ENCODE data around the gene TBCK. TPM values are rescaled to one million over a fixed set of nuclear protein-coding genes. Genes with fewer than 3 reads are reported as not detected.

The TBCK gene
- total RNA-seq, 4 donors from 2014 or later: 37.4 to 97.1 (median 48.3) TPM

DNA sequence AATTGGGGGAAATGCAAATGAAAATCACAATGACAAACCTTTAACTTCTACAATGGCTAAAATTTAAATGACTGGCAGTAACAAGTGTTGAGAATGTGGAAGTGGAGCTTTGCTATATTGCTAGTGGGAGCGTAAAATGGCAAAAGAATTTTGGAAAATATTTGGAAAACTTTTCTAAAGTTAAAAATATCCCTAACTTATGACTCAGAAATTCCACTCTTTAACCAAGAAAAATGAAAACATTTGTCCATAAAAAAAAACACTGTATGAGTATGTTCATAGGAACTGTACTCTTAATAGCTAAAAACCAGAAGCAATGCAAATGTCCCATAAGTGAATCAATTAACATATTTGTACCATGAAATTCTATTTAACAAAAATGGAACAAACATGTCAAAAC lies 3.6 kb downstream of the TBCK start:
- intact Hi-C loops (cut with DNase I; ENCODE audit: low total_unique reads): no loop called here
- H3K4me1 ChIP-seq: peaks cover 2 to 4% of the 10 kb centered on the region in 2 donors

DNA sequence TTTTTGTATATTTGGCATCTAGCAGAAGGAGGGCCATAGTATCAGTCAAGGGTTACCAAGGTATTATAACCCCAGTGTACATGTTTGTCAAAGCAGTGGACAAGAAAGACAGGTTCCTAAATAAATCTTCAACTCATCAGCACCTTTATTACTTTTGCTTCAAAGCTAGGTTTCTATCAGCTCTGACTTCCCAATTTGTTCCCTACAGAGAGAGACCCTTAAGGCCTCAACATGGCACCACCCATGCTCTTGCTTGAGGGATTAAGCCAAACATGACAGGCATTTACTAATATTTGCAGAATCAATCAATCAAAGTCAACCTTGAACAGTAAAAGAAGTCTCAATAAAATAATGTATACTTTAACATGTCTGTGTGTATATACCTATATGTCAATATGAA lies 9.4 kb downstream of the TBCK start:
- H3K27me3 ChIP-seq: no peaks in the 10 kb centered on the region
- no peak for TF ChIP-seq POLR2A (IDR thresholded peaks at IDR 0.05)
- TF ChIP-seq, protein P1, sequence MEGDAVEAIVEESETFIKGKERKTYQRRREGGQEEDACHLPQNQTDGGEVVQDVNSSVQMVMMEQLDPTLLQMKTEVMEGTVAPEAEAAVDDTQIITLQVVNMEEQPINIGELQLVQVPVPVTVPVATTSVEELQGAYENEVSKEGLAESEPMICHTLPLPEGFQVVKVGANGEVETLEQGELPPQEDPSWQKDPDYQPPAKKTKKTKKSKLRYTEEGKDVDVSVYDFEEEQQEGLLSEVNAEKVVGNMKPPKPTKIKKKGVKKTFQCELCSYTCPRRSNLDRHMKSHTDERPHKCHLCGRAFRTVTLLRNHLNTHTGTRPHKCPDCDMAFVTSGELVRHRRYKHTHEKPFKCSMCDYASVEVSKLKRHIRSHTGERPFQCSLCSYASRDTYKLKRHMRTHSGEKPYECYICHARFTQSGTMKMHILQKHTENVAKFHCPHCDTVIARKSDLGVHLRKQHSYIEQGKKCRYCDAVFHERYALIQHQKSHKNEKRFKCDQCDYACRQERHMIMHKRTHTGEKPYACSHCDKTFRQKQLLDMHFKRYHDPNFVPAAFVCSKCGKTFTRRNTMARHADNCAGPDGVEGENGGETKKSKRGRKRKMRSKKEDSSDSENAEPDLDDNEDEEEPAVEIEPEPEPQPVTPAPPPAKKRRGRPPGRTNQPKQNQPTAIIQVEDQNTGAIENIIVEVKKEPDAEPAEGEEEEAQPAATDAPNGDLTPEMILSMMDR (IDR thresholded peaks at IDR 0.05): no peak
- H3K4me1 ChIP-seq: no peaks in the 10 kb centered on the region
- no peak overlapping the region for H3K27ac ChIP-seq
- H3K9me3 ChIP-seq: no peaks in the 10 kb centered on the region
- no peaks in the 10 kb centered on the region for H3K36me3 ChIP-seq
- DNase-seq: no peak
- intact Hi-C loops (cut with DNase I; ENCODE audit: low total_unique reads): no loop called here
- no peak overlapping the region for H3K4me3 ChIP-seq

More for the DNA sequence above, 3.6 kb downstream of the TBCK start:
- DNase-seq: no peak
- Histone ChIP-seq H3K27me3 (no peaks in the 10 kb centered on the region), H3K27ac (no peak overlapping the region), H3K36me3 (no peaks in the 10 kb centered on the region), H3K9me3 (no peaks in the 10 kb centered on the region), H3K4me3 (no peak overlapping the region)
- TF ChIP-seq POLR2A (IDR thresholded peaks at IDR 0.05): no peak
- TF ChIP-seq, protein P1 (IDR thresholded peaks at IDR 0.05): no peak

DNA sequence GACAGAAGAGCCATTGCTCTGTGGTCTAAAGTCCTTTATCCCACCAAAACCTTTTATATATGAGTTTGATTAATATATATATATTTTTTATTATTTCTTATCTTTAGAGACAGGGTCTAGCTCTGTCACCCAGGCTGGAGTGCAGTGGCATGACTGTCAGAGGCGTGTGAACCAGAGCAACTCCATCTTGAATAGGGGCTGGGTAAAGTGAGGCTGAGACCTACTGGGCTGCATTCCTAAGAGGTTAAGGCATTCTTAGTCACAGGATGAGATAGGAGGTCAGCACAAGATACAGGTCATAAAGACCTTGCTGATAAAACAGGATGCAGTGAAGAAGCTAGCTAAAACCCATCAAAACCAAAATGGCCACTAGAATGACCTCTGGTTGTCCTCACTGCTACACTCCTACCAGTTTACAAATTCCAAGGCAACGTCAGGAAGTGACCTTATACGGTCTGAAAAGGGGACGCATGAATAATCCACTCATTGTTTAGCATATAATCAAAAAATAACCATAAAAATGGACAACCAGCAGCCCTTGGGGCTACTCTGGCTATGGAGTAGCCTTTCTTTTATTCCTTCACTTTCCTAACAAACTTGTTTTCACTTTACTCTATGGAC lies 10.5 kb downstream of the TBCK start:
- no peaks in the 10 kb centered on the region for H3K4me1 ChIP-seq
- H3K4me3 ChIP-seq: no peak overlapping the region
- no peaks in the 10 kb centered on the region for H3K9me3 ChIP-seq
- DNase-seq: no peak
- no peaks in the 10 kb centered on the region for H3K27me3 ChIP-seq
- intact Hi-C loops (cut with DNase I; ENCODE audit: low total_unique reads): no loop called here
- H3K36me3 ChIP-seq: no peaks in the 10 kb centered on the region
- H3K27ac ChIP-seq: no peak overlapping the region
- TF ChIP-seq, protein P1 (IDR thresholded peaks at IDR 0.05): no peak
- TF ChIP-seq POLR2A (IDR thresholded peaks at IDR 0.05): no peak

DNA sequence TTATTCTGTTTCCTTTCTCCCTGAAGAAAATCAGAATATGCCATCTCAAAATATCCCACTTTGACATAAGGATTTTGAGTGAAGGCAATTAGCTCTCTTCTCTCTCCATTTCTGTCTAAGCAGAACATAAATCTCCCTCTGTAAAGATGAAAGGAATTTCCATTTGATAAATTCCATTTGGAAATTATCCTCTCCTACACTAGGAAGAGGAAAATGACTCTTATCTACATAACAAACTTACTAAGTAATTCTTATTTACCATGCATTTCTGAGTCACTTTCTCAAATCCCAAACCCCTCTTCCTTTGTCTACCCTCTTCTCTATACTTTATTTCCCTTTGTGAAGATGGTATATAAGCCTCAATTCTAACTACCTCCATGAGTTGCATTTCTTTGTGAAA lies 11.4 kb downstream of the TBCK start:
- Histone ChIP-seq H3K27ac (no peak overlapping the region), H3K4me1 (no peaks in the 10 kb centered on the region), H3K36me3 (no peaks in the 10 kb centered on the region), H3K9me3 (no peaks in the 10 kb centered on the region), H3K27me3 (no peaks in the 10 kb centered on the region), H3K4me3 (no peak overlapping the region)
- TF ChIP-seq POLR2A (IDR thresholded peaks at IDR 0.05): no peak
- TF ChIP-seq, protein P1 (IDR thresholded peaks at IDR 0.05): no peak
- DNase-seq: no peak
- intact Hi-C loops (cut with DNase I; ENCODE audit: low total_unique reads): no loop called here

DNA sequence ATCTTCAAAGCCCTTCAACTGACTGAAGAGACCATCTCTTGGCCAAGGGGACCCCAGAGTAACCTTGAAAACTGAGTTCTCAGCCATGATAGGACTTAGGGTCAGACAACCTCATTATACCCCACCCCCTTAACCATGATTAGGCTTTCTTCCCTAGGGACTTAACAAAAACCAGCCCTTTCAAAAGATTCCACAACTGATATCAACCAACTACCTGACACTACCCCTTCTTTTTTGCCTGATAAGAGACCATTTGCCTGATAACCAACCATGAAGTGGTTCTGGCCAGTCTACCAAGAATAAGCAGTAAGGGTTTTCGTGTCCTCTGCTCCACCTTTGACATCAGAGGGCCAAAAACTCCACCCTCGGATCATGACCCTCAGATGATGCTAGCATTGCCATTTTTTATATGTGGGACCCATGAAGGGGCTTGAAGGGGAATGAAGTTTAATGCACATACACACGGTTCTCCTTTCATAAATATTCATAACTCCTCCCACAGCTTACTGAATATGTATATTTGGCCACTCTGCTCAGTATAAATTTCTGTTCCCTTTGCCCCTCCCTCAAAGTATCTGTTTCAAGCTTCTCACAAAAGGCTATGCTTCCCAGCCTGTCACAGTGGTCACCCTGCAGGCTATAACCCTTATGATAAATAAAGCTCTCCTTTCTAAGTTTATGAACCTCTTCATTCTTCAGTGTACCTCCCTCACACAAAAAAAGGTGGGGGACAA lies 12.3 kb downstream of the TBCK start:
- intact Hi-C loops (cut with DNase I; ENCODE audit: low total_unique reads): no loop called here
- Histone ChIP-seq H3K27me3 (no peaks in the 10 kb centered on the region), H3K27ac (no peak overlapping the region), H3K9me3 (no peaks in the 10 kb centered on the region), H3K4me3 (no peak overlapping the region), H3K4me1 (no peaks in the 10 kb centered on the region), H3K36me3 (no peaks in the 10 kb centered on the region)
- DNase-seq: no peak
- TF ChIP-seq, protein P1 (IDR thresholded peaks at IDR 0.05): no peak
- TF ChIP-seq POLR2A (IDR thresholded peaks at IDR 0.05): no peak

Data from uterus (tissue), 4 donors.